ENCODE data around the gene BCAS1.

Gene BCAS1

GRCh38 chr20:54056762-54057639, 13.4 kb downstream of the BCAS1 start:
- no peaks in the 10 kb centered on the region for H3K9me3 ChIP-seq (ENCODE audit: insufficient read depth, low read depth, low read length)
- H3K4me1 ChIP-seq (ENCODE audit: control insufficient read depth in 1 of 2, insufficient read depth in 2 of 2, low read length in 2 of 2) = no peaks in the 10 kb centered on the region
- H3K18ac ChIP-seq (ENCODE audit: low read length) = no peak overlapping the region
- H3K14ac ChIP-seq (ENCODE audit: low read length) = no peak overlapping the region
- H3K79me2 ChIP-seq (ENCODE audit: control insufficient read depth, insufficient read depth, low read length, poor library complexity) = no peaks in the 10 kb centered on the region
- H3K27me3 ChIP-seq (ENCODE audit: insufficient read depth, low read length) = no peaks in the 10 kb centered on the region
- no peak overlapping the region for H4K12ac ChIP-seq (ENCODE audit: low read depth, low read length)
- no peak overlapping the region for H2BK5ac ChIP-seq (ENCODE audit: low read depth, low read length, poor library complexity)
- no peak overlapping the region for H3K27ac ChIP-seq (ENCODE audit: low read depth, low read length)
- no peak overlapping the region for H2AFZ ChIP-seq (ENCODE audit: insufficient read depth, low read length, poor library complexity)
- H4K8ac ChIP-seq (ENCODE audit: low read depth, low read length) = no peak overlapping the region
- no peak overlapping the region for H3K9ac ChIP-seq (ENCODE audit: low read length)
- no peak overlapping the region for H3K4me2 ChIP-seq (ENCODE audit: low read length)
- H3K23ac ChIP-seq (ENCODE audit: low read length) = no peak overlapping the region
- DNase-seq = peak in 1 of 2 donors; percentile 49
- H2AK5ac ChIP-seq (ENCODE audit: low read length) = no peak overlapping the region
- H3K36me3 ChIP-seq (ENCODE audit: control insufficient read depth in 1 of 2, insufficient read depth in 2 of 2, low read length in 2 of 2) = no peaks in the 10 kb centered on the region
- no peak overlapping the region for H3K4ac ChIP-seq (ENCODE audit: low read depth, low read length)
- no peak overlapping the region for H3K4me3 ChIP-seq (ENCODE audit: low read depth, low read length)
- H4K91ac ChIP-seq (ENCODE audit: low read depth, low read length) = no peak overlapping the region
- WGBS (ENCODE audit: extremely low coverage, insufficient coverage, insufficient read length) = no CpG with 5 or more reads among the region's 3 CpGs
- no peaks in the 10 kb centered on the region for H3K79me1 ChIP-seq (ENCODE audit: low read length)
- H2BK120ac ChIP-seq (ENCODE audit: insufficient read depth, low read length, poor library complexity) = no peak overlapping the region
- H2BK12ac ChIP-seq (ENCODE audit: low read length) = no peak overlapping the region

- Histone ChIP-seq H3K79me1 (ENCODE audit: low read length) (no peaks in the 10 kb centered on the region), H2AK5ac (ENCODE audit: low read length) (no peak overlapping the region), H3K79me2 (ENCODE audit: control insufficient read depth, insufficient read depth, low read length, poor library complexity) (no peaks in the 10 kb centered on the region), H2BK12ac (ENCODE audit: low read length) (no peak overlapping the region), H3K27ac (ENCODE audit: low read depth, low read length) (no peak overlapping the region), H3K9me3 (ENCODE audit: insufficient read depth, low read depth, low read length) (no peaks in the 10 kb centered on the region), H3K14ac (ENCODE audit: low read length) (no peak overlapping the region), H4K12ac (ENCODE audit: low read depth, low read length) (no peak overlapping the region), H2AFZ (ENCODE audit: insufficient read depth, low read length, poor library complexity) (no peak overlapping the region), H2BK5ac (ENCODE audit: low read depth, low read length, poor library complexity) (no peak overlapping the region), H2BK120ac (ENCODE audit: insufficient read depth, low read length, poor library complexity) (no peak overlapping the region), H3K4me1 (ENCODE audit: control insufficient read depth in 1 of 2, insufficient read depth in 2 of 2, low read length in 2 of 2) (no peaks in the 10 kb centered on the region), H3K27me3 (ENCODE audit: insufficient read depth, low read length) (no peaks in the 10 kb centered on the region), H3K36me3 (ENCODE audit: control insufficient read depth in 1 of 2, insufficient read depth in 2 of 2, low read length in 2 of 2) (no peaks in the 10 kb centered on the region), H3K4me3 (ENCODE audit: low read depth, low read length) (no peak overlapping the region), H4K8ac (ENCODE audit: low read depth, low read length) (no peak overlapping the region), H3K4me2 (ENCODE audit: low read length) (no peak overlapping the region), H4K91ac (ENCODE audit: low read depth, low read length) (no peak overlapping the region), H3K18ac (ENCODE audit: low read length) (no peak overlapping the region), H3K4ac (ENCODE audit: low read depth, low read length) (no peak overlapping the region), H3K23ac (ENCODE audit: low read length) (no peak overlapping the region), H3K9ac (ENCODE audit: low read length) (no peak overlapping the region)
- no CpG with 5 or more reads among the region's 5 CpGs for WGBS (ENCODE audit: extremely low coverage, insufficient coverage, insufficient read length)
- no peak for DNase-seq
Observed at GRCh38 chr20:54054516-54054915, 15.9 kb downstream of the BCAS1 start.

GRCh38 chr20:54051068-54051467, 19.3 kb downstream of the BCAS1 start:
- H3K4ac ChIP-seq (ENCODE audit: low read depth, low read length) = no peak overlapping the region
- no peak overlapping the region for H3K27ac ChIP-seq (ENCODE audit: low read depth, low read length)
- H3K9me3 ChIP-seq (ENCODE audit: insufficient read depth, low read depth, low read length) = no peaks in the 10 kb centered on the region
- H3K14ac ChIP-seq (ENCODE audit: low read length) = no peak overlapping the region
- no peak overlapping the region for H2AK5ac ChIP-seq (ENCODE audit: low read length)
- no peak overlapping the region for H3K4me2 ChIP-seq (ENCODE audit: low read length)
- H3K27me3 ChIP-seq (ENCODE audit: insufficient read depth, low read length) = no peaks in the 10 kb centered on the region
- WGBS (ENCODE audit: extremely low coverage, insufficient coverage, insufficient read length) = no CpG with 5 or more reads among the region's 2 CpGs
- no peak overlapping the region for H3K9ac ChIP-seq (ENCODE audit: low read length)
- no peaks in the 10 kb centered on the region for H3K36me3 ChIP-seq (ENCODE audit: control insufficient read depth in 1 of 2, insufficient read depth in 2 of 2, low read length in 2 of 2)
- H4K91ac ChIP-seq (ENCODE audit: low read depth, low read length) = no peak overlapping the region
- H2BK5ac ChIP-seq (ENCODE audit: low read depth, low read length, poor library complexity) = no peak overlapping the region
- H4K12ac ChIP-seq (ENCODE audit: low read depth, low read length) = no peak overlapping the region
- no peak overlapping the region for H2AFZ ChIP-seq (ENCODE audit: insufficient read depth, low read length, poor library complexity)
- no peaks in the 10 kb centered on the region for H3K79me1 ChIP-seq (ENCODE audit: low read length)
- H3K4me1 ChIP-seq (ENCODE audit: control insufficient read depth in 1 of 2, insufficient read depth in 2 of 2, low read length in 2 of 2) = no peaks in the 10 kb centered on the region
- DNase-seq = no peak
- no peak overlapping the region for H2BK12ac ChIP-seq (ENCODE audit: low read length)
- H3K23ac ChIP-seq (ENCODE audit: low read length) = no peak overlapping the region
- H3K79me2 ChIP-seq (ENCODE audit: control insufficient read depth, insufficient read depth, low read length, poor library complexity) = no peaks in the 10 kb centered on the region
- no peak overlapping the region for H3K4me3 ChIP-seq (ENCODE audit: low read depth, low read length)
- H4K8ac ChIP-seq (ENCODE audit: low read depth, low read length) = no peak overlapping the region
- no peak overlapping the region for H3K18ac ChIP-seq (ENCODE audit: low read length)
- no peak overlapping the region for H2BK120ac ChIP-seq (ENCODE audit: insufficient read depth, low read length, poor library complexity)

- Histone ChIP-seq H3K27me3 (ENCODE audit: insufficient read depth, low read length) (no peaks in the 10 kb centered on the region), H2AFZ (ENCODE audit: insufficient read depth, low read length, poor library complexity) (no peak overlapping the region), H3K79me1 (ENCODE audit: low read length) (no peaks in the 10 kb centered on the region), H4K91ac (ENCODE audit: low read depth, low read length) (no peak overlapping the region), H3K36me3 (ENCODE audit: control insufficient read depth in 1 of 2, insufficient read depth in 2 of 2, low read length in 2 of 2) (no peaks in the 10 kb centered on the region), H2BK5ac (ENCODE audit: low read depth, low read length, poor library complexity) (no peak overlapping the region), H3K79me2 (ENCODE audit: control insufficient read depth, insufficient read depth, low read length, poor library complexity) (no peaks in the 10 kb centered on the region), H3K9me3 (ENCODE audit: insufficient read depth, low read depth, low read length) (no peaks in the 10 kb centered on the region), H3K4me3 (ENCODE audit: low read depth, low read length) (no peak overlapping the region), H3K27ac (ENCODE audit: low read depth, low read length) (no peak overlapping the region), H2AK5ac (ENCODE audit: low read length) (no peak overlapping the region), H4K12ac (ENCODE audit: low read depth, low read length) (no peak overlapping the region), H3K4me2 (ENCODE audit: low read length) (no peak overlapping the region), H3K4me1 (ENCODE audit: control insufficient read depth in 1 of 2, insufficient read depth in 2 of 2, low read length in 2 of 2) (no peaks in the 10 kb centered on the region), H3K18ac (ENCODE audit: low read length) (no peak overlapping the region), H2BK12ac (ENCODE audit: low read length) (no peak overlapping the region), H4K8ac (ENCODE audit: low read depth, low read length) (no peak overlapping the region), H3K23ac (ENCODE audit: low read length) (no peak overlapping the region), H2BK120ac (ENCODE audit: insufficient read depth, low read length, poor library complexity) (no peak overlapping the region), H3K4ac (ENCODE audit: low read depth, low read length) (no peak overlapping the region), H3K14ac (ENCODE audit: low read length) (no peak overlapping the region), H3K9ac (ENCODE audit: low read length) (no peak overlapping the region)
- no peak for DNase-seq
- no CpG with 5 or more reads among the region's 3 CpGs for WGBS (ENCODE audit: extremely low coverage, insufficient coverage, insufficient read length)
Observed at GRCh38 chr20:54048891-54049545, 21.4 kb downstream of the BCAS1 start.

All from trophoblast cell (in vitro differentiated cells and primary cell).